ENCODE measurements around the gene APAF1.

APAF1 gene

DNA sequence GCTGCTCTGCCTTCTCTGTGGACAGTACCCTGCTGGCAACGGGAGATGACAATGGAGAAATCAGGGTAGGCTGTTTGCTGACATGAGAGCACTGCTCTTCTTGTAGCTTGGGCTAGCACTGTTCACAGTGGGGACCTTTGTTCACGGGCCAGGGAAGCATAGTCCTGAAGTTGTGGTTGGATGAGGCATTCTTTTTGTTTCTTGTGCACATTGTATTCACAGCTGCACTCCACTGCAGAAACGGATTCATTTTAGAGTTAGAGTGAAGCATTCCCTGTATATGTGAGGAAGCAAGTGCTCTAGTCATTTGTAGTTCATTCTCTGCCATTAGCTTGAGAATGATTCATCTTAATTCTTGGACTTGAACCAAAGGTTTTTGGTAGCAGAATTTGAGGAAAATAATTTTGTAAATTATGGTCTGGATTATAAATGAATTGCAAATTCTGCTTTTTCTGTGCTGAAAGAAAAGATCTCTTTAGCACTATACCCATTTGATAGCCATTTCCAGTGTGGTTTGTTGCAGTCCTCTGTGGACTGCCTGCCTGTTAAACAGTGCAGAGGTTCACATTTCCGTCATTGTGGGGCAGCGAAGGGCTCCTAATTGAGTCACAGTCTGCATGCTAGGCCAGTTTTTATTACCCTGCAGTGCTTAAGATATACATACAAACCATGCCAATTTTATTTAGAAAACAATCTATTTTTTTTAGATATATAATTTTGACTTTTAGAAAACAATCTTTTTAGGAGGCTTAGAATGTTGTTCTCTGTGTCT lies 80.6 kb downstream of the APAF1 start:
- no peak for DNase-seq (ENCODE audit: low read depth in 2 of 2, low spot score in 1 of 2)

DNA sequence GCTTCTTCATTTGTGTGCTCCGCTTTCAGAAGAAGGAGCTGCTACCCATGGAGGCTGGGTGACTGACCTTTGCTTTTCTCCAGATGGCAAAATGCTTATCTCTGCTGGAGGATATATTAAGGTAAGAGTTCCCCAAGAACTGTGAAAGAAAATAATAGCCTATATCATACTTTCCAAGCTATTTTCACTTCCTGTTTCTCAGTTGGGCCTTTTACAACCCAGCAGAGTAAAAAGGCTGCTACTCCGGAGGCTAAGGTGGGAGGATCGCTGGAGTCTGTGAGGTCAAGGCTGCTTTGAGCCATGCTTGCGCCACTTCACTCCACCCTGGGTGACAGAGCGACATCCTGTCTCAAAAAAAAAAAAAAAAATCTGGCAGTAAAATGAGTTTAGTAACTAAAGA lies 82.1 kb downstream of the APAF1 start:
- no peak for DNase-seq (ENCODE audit: low read depth in 2 of 2, low spot score in 1 of 2)

GRCh38 chr12:98730412-98730811 lies 85.3 kb downstream of the APAF1 start:
- DNase-seq (ENCODE audit: low read depth in 2 of 2, low spot score in 1 of 2) = no peak

- DNase-seq (ENCODE audit: low read depth in 2 of 2, low spot score in 1 of 2) = no peak
Observed at GRCh38 chr12:98733667-98734350, 88.7 kb downstream of the APAF1 start.

DNA sequence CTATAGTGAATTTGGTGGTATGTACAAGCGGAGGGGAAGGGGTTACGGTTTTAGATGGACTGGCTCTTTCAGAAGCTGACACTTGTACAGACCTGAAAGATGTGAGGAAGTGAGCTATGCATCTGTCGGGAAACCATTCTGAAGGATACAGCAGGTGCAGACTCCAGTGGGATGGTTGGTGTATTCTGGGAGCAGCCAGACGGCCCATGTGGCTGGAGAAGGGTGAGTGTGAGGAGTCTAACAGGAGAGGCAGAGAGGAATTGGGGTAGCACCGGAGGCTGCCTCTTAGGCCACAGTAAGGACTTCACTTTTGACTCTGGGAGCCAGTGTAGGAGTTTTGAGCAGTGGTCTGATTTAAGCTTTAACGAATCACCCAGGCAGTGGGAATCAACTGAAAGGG lies 90.7 kb downstream of the APAF1 start:
- no peak for DNase-seq (ENCODE audit: low read depth in 2 of 2, low spot score in 1 of 2)

DNA sequence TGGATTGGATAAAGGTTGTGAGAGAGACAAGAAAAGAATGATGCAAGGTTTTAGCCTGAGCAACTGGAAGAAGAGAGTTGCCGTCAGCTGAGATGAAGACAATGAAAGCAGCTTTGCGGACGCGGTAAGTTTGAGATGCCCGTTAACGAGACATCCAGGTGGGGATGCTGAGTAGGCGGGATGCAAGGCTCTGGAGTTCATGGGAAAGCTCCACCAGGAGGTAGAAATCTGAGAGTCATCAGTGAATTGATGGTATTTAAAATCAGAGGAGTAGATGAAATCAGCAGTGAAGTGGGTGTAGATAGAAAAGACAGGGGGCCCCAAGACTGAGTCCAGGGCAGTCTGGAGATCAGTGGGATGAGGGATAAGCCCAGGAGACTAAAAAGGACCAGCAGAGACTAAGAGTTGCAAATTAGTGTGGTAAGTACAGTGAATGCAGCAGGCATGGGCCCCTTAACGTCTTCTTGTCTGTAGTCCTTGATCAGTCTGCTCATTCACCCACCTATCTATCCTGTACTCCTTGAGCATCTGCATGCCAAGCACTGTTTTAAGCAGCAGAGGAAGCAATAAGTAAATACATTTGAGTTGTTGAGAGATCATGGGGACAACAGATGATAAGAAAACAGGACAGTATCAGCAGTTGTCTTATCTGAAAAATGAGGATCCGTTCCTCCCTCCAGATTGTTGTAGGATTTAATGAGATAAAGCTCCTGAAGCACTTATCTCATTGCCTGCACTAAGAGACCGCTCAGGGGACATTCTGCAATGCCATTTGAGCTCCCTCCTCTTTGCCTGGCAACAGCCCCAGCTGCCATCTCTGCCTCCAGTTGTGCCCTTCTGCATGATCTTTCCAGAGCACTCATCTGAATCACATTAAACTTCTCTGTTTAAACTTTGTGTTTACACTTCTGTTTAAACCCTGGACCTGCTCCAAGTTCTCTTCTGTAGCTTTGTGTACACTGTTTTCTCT lies 91.5 kb downstream of the APAF1 start:
- no peak for DNase-seq (ENCODE audit: low read depth in 2 of 2, low spot score in 1 of 2)

- no peak for DNase-seq (ENCODE audit: low read depth in 2 of 2, low spot score in 1 of 2)
Observed at GRCh38 chr12:98737322-98737712, 92.2 kb downstream of the APAF1 start.

DNA sequence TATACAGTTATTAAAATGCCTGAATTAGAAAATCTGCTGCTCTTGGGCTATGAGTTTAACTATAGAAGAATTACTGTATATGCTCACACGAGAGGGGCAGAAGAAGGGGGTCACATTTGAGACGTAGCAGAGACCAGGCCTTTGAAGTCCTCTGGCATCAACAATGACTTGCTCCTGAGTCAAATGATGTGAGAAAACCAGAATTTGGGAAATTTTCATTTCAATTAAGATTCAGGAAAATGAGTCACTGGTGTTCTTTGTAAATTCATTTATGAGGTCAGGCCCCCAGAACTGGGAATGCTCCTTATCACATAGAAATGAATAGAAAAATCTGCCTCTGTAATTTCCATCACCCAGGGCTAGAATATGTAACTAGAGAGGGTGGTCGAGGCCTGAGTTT lies 92.9 kb downstream of the APAF1 start:
- no peak for DNase-seq (ENCODE audit: low read depth in 2 of 2, low spot score in 1 of 2)

- no peak for DNase-seq (ENCODE audit: low read depth in 2 of 2, low spot score in 1 of 2)
Observed at GRCh38 chr12:98738539-98738938, 93.4 kb downstream of the APAF1 start.

DNA sequence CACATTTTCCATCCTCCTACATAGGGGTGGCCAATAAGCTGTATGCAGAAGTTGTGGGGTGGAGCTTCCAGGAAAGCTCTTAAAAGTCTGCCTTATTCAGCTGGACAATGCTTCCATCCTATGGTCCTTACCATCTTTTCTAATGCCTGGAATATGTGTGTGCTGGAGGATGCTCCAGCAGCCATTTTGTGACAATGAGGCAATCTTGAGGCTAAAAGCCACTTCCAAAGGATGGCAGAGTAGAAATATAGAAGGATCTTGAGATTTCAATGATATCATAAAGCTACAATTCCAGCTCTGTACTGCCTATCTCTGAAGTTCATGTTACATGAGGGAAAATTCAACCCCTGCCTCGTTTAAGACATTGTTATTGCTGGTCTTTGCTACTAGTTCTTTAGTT lies 95.7 kb downstream of the APAF1 start:
- no peak for DNase-seq (ENCODE audit: low read depth in 2 of 2, low spot score in 1 of 2)

DNA sequence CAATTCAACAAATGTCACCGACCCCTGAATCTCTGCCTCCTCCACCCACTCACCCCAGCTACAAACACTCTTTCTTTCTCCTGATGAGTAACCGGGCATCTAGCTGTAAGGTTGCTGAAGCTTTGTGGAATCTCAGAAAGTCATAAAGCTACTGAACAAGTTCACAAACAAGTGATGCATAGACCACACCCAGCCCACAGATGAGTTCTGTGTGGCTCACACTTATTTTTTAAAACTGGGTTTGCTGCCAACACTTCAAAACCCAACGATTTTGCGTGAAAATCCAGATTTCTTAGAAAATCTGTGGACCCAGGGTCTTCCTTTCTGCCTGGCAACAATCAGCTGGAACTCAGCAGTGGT lies 96.1 kb downstream of the APAF1 start:
- DNase-seq (ENCODE audit: low read depth in 2 of 2, low spot score in 1 of 2) = no peak

- no peak for DNase-seq (ENCODE audit: low read depth in 2 of 2, low spot score in 1 of 2)
Observed at GRCh38 chr12:98741556-98742265, 96.6 kb downstream of the APAF1 start.

DNA sequence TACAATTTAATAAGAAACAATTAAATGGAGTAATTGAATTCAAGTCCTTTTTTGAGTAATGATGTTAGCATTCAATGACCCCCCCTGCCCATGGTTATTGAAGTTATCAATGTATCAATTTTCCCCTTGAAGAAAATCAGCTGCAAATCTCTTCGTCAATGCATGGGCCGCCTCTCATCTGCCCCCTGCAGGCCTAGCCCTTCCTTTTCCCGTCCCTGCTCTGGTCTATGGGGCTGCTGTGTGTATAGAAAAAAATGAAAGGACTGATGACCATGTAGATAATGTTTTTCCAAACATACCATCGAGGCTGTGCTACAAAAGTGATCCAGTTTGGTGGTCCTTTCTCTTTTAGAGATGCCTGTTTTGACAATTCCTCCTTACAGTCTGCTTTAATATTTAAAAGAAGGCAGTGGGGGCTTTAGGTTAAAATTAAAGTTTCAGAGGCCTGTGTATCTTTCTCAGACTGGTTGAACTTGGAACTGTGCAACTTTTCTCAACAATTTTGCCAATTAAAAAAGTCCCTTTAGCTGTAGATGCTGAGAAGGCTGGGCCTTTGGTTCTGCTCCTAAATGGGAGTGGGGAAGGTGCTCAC lies 98.4 kb downstream of the APAF1 start:
- no peak for DNase-seq (ENCODE audit: low read depth in 2 of 2, low spot score in 1 of 2)

GRCh38 chr12:98744680-98745079 lies 99.6 kb downstream of the APAF1 start:
- no peak for DNase-seq (ENCODE audit: low read depth in 2 of 2, low spot score in 1 of 2)

DNA sequence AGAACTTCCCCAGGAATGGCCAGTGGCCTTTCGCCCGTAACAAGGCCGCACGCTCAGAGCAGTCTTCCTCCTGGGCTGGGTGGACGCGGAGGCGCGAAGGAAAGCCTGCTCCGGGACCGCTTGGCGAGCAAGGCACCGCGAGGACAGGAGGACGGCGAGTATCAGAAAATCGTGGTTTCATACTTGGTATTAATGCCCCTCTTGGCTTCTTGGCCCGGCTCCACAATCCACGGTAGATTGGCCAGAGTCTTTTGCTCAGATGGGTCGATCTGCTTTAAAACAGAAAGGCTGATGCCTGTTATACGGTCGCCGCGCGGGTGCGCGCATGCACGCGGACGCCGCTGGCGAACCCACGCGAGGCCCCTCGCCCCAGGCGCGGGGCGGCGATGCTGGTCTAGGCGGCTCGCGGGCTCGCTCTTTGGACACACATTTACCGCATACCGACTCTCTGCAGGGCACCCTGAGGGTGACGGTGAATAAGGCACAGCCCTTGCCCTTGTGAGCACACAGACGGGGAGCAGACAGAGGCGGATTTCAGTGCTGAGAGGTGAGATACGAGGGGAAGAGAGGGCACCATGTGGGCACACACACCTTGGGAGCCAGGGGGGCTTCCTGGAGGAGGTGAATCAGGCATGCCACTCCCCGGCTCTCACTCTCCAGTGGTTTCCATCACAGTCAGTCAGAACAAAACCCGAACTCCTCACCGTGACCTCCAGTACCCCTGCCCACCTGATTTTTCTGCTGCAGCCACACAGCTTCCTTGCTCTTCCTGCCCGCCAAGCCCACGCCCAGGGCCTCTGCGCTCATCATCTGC lies 100.7 kb downstream of the APAF1 start:
- no peak for DNase-seq (ENCODE audit: low read depth in 2 of 2, low spot score in 1 of 2)

DNA sequence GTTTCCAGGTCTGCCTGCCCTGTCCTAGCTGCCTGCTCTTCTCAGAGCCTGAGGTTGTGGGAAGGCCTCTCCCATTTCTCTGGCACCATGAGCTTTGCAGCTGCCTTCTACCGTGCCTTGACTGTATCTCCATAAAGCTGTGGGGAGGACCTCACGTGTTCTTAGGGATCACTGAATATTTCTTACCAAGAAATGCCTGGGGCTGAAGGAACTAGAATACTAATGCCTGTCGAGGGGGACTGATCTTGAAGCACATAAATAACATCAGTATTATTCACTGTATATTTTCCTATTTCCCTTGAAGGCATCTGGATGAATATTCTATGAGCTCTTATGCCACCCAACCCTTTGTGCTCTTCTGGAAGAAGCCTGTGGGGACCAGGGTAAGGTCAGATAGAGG lies 103.4 kb downstream of the APAF1 start:
- no peak for DNase-seq (ENCODE audit: low read depth in 2 of 2, low spot score in 1 of 2)

GRCh38 chr12:98750511-98750910 lies 105.4 kb downstream of the APAF1 start:
- no peak for DNase-seq (ENCODE audit: low read depth in 2 of 2, low spot score in 1 of 2)

DNA sequence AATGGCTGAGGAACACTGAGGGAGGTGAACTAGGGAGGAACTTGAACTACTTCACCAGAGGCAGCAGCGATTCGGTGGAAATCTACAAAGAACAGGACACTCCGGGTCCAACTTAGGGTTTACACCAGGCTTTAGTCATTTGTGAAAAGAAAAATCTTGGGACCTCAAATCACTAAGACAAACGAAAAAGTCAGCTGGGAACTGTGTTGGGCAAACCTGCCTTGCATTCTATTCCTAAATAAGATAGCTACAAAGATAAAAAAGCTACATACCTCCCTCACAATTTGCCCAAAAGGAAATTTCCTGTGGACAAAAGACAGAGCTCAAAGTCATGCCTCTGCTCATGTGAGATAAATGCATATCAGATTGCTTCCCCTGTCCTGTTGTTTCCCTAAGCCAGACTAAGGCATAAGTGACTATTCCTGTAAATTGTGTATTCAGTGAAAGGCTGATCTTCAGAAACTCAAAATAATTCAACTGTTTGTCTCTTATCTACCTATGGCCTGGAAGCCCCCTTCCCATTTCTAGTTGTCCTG lies 106.6 kb downstream of the APAF1 start:
- no peak for DNase-seq (ENCODE audit: low read depth in 2 of 2, low spot score in 1 of 2)

GRCh38 chr12:98752726-98753125 lies 107.6 kb downstream of the APAF1 start:
- no peak for DNase-seq (ENCODE audit: low read depth in 2 of 2, low spot score in 1 of 2)

- no peak for DNase-seq (ENCODE audit: low read depth in 2 of 2, low spot score in 1 of 2)
Observed at GRCh38 chr12:98754095-98754494, 109.0 kb downstream of the APAF1 start.

Data from stimulated activated CD8-positive, alpha-beta memory T cell treated with anti-CD3 and anti-CD28 coated beads, Interleukin-4, amount 100 ng/mL, for 1 hour (primary cell).